ENCODE results near the gene FAM200C. TPM values are rescaled to one million over a fixed set of nuclear protein-coding genes. Genes with fewer than 3 reads are reported as not detected.

The FAM200C gene
- total RNA-seq, 1 experiment from 2014 or later: 2.0 TPM

DNA sequence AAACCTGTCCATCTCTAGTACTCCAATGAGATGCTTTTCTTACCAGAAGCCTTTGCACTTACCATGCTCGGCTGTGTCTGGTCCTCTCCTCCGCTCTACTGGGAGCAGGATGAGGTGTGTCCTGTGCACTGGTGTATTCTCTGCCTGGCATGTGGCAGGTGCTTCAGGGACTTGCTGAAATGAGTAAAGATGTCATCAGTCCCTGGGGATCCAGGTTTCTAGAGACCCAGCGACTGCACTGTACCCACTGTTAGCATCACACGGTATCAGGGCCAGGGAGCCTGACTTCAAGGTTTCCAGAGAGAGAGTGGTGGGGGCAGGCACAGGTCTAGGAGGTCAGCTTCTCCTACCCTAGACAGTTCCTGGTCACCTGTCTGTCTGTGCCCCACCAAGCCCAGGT is 32.3 kb upstream of the FAM200C start:
- Histone ChIP-seq H3K27me3 (ENCODE audit: low read length) (no peaks in the 10 kb centered on the region), H3K9me3 (ENCODE audit: low read length) (no peaks in the 10 kb centered on the region), H3K36me3 (ENCODE audit: insufficient read depth, low read length) (peaks cover 19% of the 10 kb centered on the region), H3K9ac (ENCODE audit: low read length) (no peak overlapping the region), H2AFZ (ENCODE audit: low read length) (no peak overlapping the region), H3K79me2 (ENCODE audit: low read length) (no peaks in the 10 kb centered on the region), H3K4me2 (ENCODE audit: low read depth, low read length, poor library complexity, severe bottlenecking) (no peak overlapping the region), H4K20me1 (ENCODE audit: insufficient read depth, low read depth, low read length) (no peaks in the 10 kb centered on the region), H3K27ac (ENCODE audit: low read length) (no peak overlapping the region), H3K4me3 (ENCODE audit: low read length) (no peak overlapping the region), H3K9me2 (replicated peaks; ENCODE audit: insufficient read depth, low read length) (no peaks in the 10 kb centered on the region), H3K4me1 (ENCODE audit: low read length) (peaks cover 59% of the 10 kb centered on the region)
- peak; percentile 58 for DNase-seq

- H3K9me3 ChIP-seq (ENCODE audit: low read length): no peaks in the 10 kb centered on the region
- no peak overlapping the region for H3K27ac ChIP-seq (ENCODE audit: low read length)
- peaks cover 4% of the 10 kb centered on the region; the same call in 1 of the 2 replicates for H4K20me1 ChIP-seq (ENCODE audit: insufficient read depth, low read depth, low read length)
- H3K9ac ChIP-seq (ENCODE audit: low read length): no peak overlapping the region
- peaks cover 69% of the 10 kb centered on the region for H3K4me1 ChIP-seq (ENCODE audit: low read length)
- no peak overlapping the region for H3K4me2 ChIP-seq (ENCODE audit: low read depth, low read length, poor library complexity, severe bottlenecking)
- H2AFZ ChIP-seq (ENCODE audit: low read length): no peak overlapping the region
- H3K36me3 ChIP-seq (ENCODE audit: insufficient read depth, low read length): peaks cover 62% of the 10 kb centered on the region
- no peaks in the 10 kb centered on the region for H3K9me2 ChIP-seq (replicated peaks; ENCODE audit: insufficient read depth, low read length)
- DNase-seq: no peak
- no peaks in the 10 kb centered on the region for H3K27me3 ChIP-seq (ENCODE audit: low read length)
- H3K79me2 ChIP-seq (ENCODE audit: low read length): peaks cover 25% of the 10 kb centered on the region
- no peak overlapping the region for H3K4me3 ChIP-seq (ENCODE audit: low read length)
Observed at GRCh38 chr5:160427607-160428006, 27.8 kb upstream of the FAM200C start.

DNA sequence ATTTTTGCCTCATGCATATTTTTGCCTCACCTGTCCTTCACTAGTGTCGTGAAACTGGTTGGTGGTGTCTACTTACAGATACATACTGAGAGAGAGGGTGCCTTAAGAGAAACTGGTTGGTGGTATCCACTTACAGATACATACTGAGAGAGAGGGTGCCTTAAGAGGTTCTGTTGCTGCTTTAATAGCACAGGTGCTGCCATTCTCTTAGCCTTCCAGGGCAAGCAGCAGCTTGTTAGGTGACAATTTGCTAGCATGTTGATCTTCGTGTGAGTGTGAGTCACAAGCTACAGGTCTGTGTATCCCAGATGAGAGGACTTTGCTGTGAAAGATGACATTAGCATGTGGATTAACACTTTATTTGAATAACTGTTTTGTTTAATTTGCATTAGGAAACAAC is 23.2 kb upstream of the FAM200C start:
- no peaks in the 10 kb centered on the region for H3K27me3 ChIP-seq (ENCODE audit: low read length)
- no peaks in the 10 kb centered on the region for H3K9me2 ChIP-seq (replicated peaks; ENCODE audit: insufficient read depth, low read length)
- H3K4me3 ChIP-seq (ENCODE audit: low read length): peak overlapping the region; percentile 92
- peaks cover 60% of the 10 kb centered on the region for H3K4me1 ChIP-seq (ENCODE audit: low read length)
- no peak overlapping the region for H2AFZ ChIP-seq (ENCODE audit: low read length)
- DNase-seq: no peak
- H3K79me2 ChIP-seq (ENCODE audit: low read length): peaks cover 41% of the 10 kb centered on the region
- peak overlapping the region; percentile 77 for H3K9ac ChIP-seq (ENCODE audit: low read length)
- peak overlapping the region; percentile 20; the same call in 1 of the 2 replicates for H3K27ac ChIP-seq (ENCODE audit: low read length)
- peak overlapping the region; percentile 90 for H3K4me2 ChIP-seq (ENCODE audit: low read depth, low read length, poor library complexity, severe bottlenecking)
- H3K9me3 ChIP-seq (ENCODE audit: low read length): no peaks in the 10 kb centered on the region
- peaks cover 52% of the 10 kb centered on the region for H3K36me3 ChIP-seq (ENCODE audit: insufficient read depth, low read length)
- H4K20me1 ChIP-seq (ENCODE audit: insufficient read depth, low read depth, low read length): peaks cover 7% of the 10 kb centered on the region; the same call in 1 of the 2 replicates

GRCh38 chr5:160421625-160422258 is 21.9 kb upstream of the FAM200C start, which contains the start of gene PTTG1:
TSS of gene PTTG1 (plus strand) at chr5:160421855. CDS start at chr5:160422313, 458 bp downstream.
- H4K20me1 ChIP-seq (ENCODE audit: insufficient read depth, low read depth, low read length): peaks cover 7% of the 10 kb centered on the region; the same call in 1 of the 2 replicates
- peak; percentile 98 for DNase-seq
- no peaks in the 10 kb centered on the region for H3K9me2 ChIP-seq (replicated peaks; ENCODE audit: insufficient read depth, low read length)
- peak within 1 kb of the TSS; percentile 92 for H3K4me3 ChIP-seq (ENCODE audit: low read length)
- peaks cover 40% of the 10 kb centered on the region for H3K36me3 ChIP-seq (ENCODE audit: insufficient read depth, low read length)
- peak within 1 kb of the TSS; percentile 81 for H3K9ac ChIP-seq (ENCODE audit: low read length)
- H3K4me1 ChIP-seq (ENCODE audit: low read length): peaks cover 72% of the 10 kb centered on the region
- H3K79me2 ChIP-seq (ENCODE audit: low read length): peaks cover 54% of the 10 kb centered on the region
- peak within 1 kb of the TSS; percentile 96; the same call in 1 of the 2 replicates for H2AFZ ChIP-seq (ENCODE audit: low read length)
- H3K9me3 ChIP-seq (ENCODE audit: low read length): no peaks in the 10 kb centered on the region
- H3K4me2 ChIP-seq (ENCODE audit: low read depth, low read length, poor library complexity, severe bottlenecking): peak within 1 kb of the TSS; percentile 90
- no peaks in the 10 kb centered on the region for H3K27me3 ChIP-seq (ENCODE audit: low read length)
- H3K27ac ChIP-seq (ENCODE audit: low read length): peak within 1 kb of the TSS; percentile 99

- Histone ChIP-seq H3K27ac (ENCODE audit: low read length) (peak overlapping the region; percentile 99), H4K20me1 (ENCODE audit: insufficient read depth, low read depth, low read length) (peaks cover 7% of the 10 kb centered on the region; the same call in 1 of the 2 replicates), H3K4me2 (ENCODE audit: low read depth, low read length, poor library complexity, severe bottlenecking) (peak overlapping the region; percentile 90), H3K4me1 (ENCODE audit: low read length) (peaks cover 75% of the 10 kb centered on the region), H3K4me3 (ENCODE audit: low read length) (peak overlapping the region; percentile 92), H3K9me3 (ENCODE audit: low read length) (no peaks in the 10 kb centered on the region), H2AFZ (ENCODE audit: low read length) (peak overlapping the region; percentile 96), H3K36me3 (ENCODE audit: insufficient read depth, low read length) (peaks cover 28% of the 10 kb centered on the region), H3K9me2 (replicated peaks; ENCODE audit: insufficient read depth, low read length) (no peaks in the 10 kb centered on the region), H3K79me2 (ENCODE audit: low read length) (peaks cover 69% of the 10 kb centered on the region), H3K9ac (ENCODE audit: low read length) (peak overlapping the region; percentile 81), H3K27me3 (ENCODE audit: low read length) (no peaks in the 10 kb centered on the region)
- peak; percentile 64 for DNase-seq
Observed at GRCh38 chr5:160420331-160420610, 20.4 kb upstream of the FAM200C start.

- Histone ChIP-seq H4K20me1 (ENCODE audit: insufficient read depth, low read depth, low read length) (peaks cover 7% of the 10 kb centered on the region; the same call in 1 of the 2 replicates), H3K27ac (ENCODE audit: low read length) (peak overlapping the region; percentile 99), H3K4me3 (ENCODE audit: low read length) (peak overlapping the region; percentile 92), H3K36me3 (ENCODE audit: insufficient read depth, low read length) (peaks cover 26% of the 10 kb centered on the region), H3K79me2 (ENCODE audit: low read length) (peaks cover 71% of the 10 kb centered on the region), H3K9ac (ENCODE audit: low read length) (peak overlapping the region; percentile 81), H3K27me3 (ENCODE audit: low read length) (no peaks in the 10 kb centered on the region), H3K9me2 (replicated peaks; ENCODE audit: insufficient read depth, low read length) (no peaks in the 10 kb centered on the region), H3K4me1 (ENCODE audit: low read length) (peaks cover 74% of the 10 kb centered on the region), H3K4me2 (ENCODE audit: low read depth, low read length, poor library complexity, severe bottlenecking) (peak overlapping the region; percentile 90), H3K9me3 (ENCODE audit: low read length) (no peaks in the 10 kb centered on the region), H2AFZ (ENCODE audit: low read length) (peak overlapping the region; percentile 96)
- peak; percentile 53 for DNase-seq
Observed at GRCh38 chr5:160419458-160420330, 19.8 kb upstream of the FAM200C start.

DNA sequence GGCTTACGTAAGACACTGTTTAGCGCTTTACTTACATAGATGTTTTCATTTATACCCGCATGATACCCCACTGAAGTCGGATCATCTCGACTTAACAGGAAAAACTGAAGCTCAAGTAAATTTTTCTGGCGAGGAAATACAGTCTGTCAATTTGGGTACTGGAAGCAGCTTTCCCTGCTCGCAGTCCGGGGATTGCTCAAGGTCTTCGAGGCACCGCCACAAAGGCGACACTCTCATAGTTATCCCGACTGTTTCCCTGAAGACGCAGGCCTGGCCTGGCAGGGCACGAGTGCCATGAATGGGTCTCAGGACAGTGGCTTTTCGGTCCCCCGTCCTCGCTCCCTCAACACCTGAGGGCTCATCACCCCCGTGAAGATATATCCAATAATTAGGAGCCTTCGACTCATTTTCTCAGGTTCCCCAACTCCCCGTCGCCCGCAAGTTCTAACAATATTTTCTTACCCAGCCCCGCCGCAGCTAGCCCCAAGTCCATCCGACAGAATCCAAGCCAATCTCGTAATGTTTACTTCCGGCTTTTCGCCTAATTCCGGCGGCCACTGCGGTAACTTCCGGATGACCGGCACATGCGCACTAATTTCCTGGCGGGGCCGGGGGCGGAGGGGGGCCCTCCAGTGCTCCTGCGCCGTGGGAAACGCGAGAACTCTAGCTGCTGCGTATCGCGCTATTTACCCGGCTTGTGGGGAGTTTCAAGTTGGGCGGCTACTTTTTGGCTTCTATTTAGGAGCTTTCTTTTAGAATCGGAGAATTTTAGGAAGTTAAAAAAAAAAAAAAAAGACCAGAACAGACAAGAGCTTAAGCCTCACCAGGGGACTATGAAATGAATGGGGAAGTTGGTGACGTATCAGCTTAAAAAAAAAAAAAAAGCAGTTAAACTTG is 19.0 kb upstream of the FAM200C start, which contains the start of gene SLU7:
TSS of gene SLU7 (minus strand) at position 521 of the 897 bp plus-strand sequence. CDS start 3,787 bp downstream, outside the sequence.
- Histone ChIP-seq H3K9me2 (replicated peaks; ENCODE audit: insufficient read depth, low read length) (no peaks in the 10 kb centered on the region), H3K4me3 (ENCODE audit: low read length) (peak within 1 kb of the TSS; percentile 92), H3K36me3 (ENCODE audit: insufficient read depth, low read length) (peaks cover 22% of the 10 kb centered on the region), H2AFZ (ENCODE audit: low read length) (peak within 1 kb of the TSS; percentile 96), H3K27me3 (ENCODE audit: low read length) (no peaks in the 10 kb centered on the region), H3K27ac (ENCODE audit: low read length) (peak within 1 kb of the TSS; percentile 99), H3K4me2 (ENCODE audit: low read depth, low read length, poor library complexity, severe bottlenecking) (peak within 1 kb of the TSS; percentile 90), H3K9me3 (ENCODE audit: low read length) (no peaks in the 10 kb centered on the region), H3K9ac (ENCODE audit: low read length) (peak within 1 kb of the TSS; percentile 81), H3K79me2 (ENCODE audit: low read length) (peaks cover 63% of the 10 kb centered on the region), H3K4me1 (ENCODE audit: low read length) (peaks cover 67% of the 10 kb centered on the region), H4K20me1 (ENCODE audit: insufficient read depth, low read depth, low read length) (peaks cover 7% of the 10 kb centered on the region; the same call in 1 of the 2 replicates)
- peak; percentile 99 for DNase-seq

Data from Karpas-422 (cell line).